Ureter (tissue), 1 donor: ENCODE measurements around the gene TEX35. TPM values are rescaled to one million over a fixed set of nuclear protein-coding genes. Genes with fewer than 3 reads are reported as not detected.

Experiments used
- DNase-seq: peaks from one replicate; pipeline ENCODE4 v3.0.0-alpha.2; 2020; ENCODE audit warnings: low spot score
- total RNA-seq: library from RNA; stranded (reverse); gene quantifications from one replicate; pipeline ENCODE4 v1.2.4, GENCODE V29; 2023
- donor health status: DM: yes; HTN: yes; CAD: no.

TEX35 gene
- total RNA-seq, 1 donor from 2014 or later: not detected

GRCh38 chr1:178518894-178519293 lies 6.0 kb downstream of the TEX35 start:
- no peak for DNase-seq

- no peak for DNase-seq
These were observed 7.9 kb downstream of the TEX35 start for GRCh38 chr1:178520803-178521202.

GRCh38 chr1:178521241-178521640 lies 8.3 kb downstream of the TEX35 start:
- no peak for DNase-seq

GRCh38 chr1:178527117-178527516 lies 14.2 kb downstream of the TEX35 start:
- no peak for DNase-seq

- DNase-seq: no peak
These were observed 15.5 kb downstream of the TEX35 start for GRCh38 chr1:178528228-178528952.

- DNase-seq: no peak
These were observed 16.0 kb downstream of the TEX35 start for GRCh38 chr1:178528953-178529335.

- DNase-seq: no peak
These were observed 16.6 kb downstream of the TEX35 start for GRCh38 chr1:178529364-178530036.

GRCh38 chr1:178530037-178530402 lies 17.1 kb downstream of the TEX35 start:
- DNase-seq: no peak

GRCh38 chr1:178530502-178530901 lies 17.6 kb downstream of the TEX35 start:
- no peak for DNase-seq

GRCh38 chr1:178531887-178532286 lies 19.0 kb downstream of the TEX35 start:
- no peak for DNase-seq

GRCh38 chr1:178532392-178532791 lies 19.5 kb downstream of the TEX35 start:
- DNase-seq: peak; percentile 87

- DNase-seq: no peak
These were observed 20.4 kb downstream of the TEX35 start for GRCh38 chr1:178533121-178533946.

GRCh38 chr1:178534137-178534868 lies 21.4 kb downstream of the TEX35 start:
- DNase-seq: no peak

GRCh38 chr1:178536329-178536728 lies 23.4 kb downstream of the TEX35 start:
- DNase-seq: no peak

GRCh38 chr1:178536844-178537371 lies 24.0 kb downstream of the TEX35 start:
- DNase-seq: peak; percentile 70

- no peak for DNase-seq
These were observed 24.6 kb downstream of the TEX35 start for GRCh38 chr1:178537382-178538090.

GRCh38 chr1:178538192-178538916 lies 25.4 kb downstream of the TEX35 start:
- DNase-seq: no peak

- DNase-seq: no peak
These were observed 26.4 kb downstream of the TEX35 start for GRCh38 chr1:178539291-178539690.

GRCh38 chr1:178540204-178540603 lies 27.3 kb downstream of the TEX35 start:
- no peak for DNase-seq

GRCh38 chr1:178540646-178541045 lies 27.7 kb downstream of the TEX35 start:
- no peak for DNase-seq
